Measurements from ENCODE around the gene SLC30A1. TPM values are rescaled to one million over a fixed set of nuclear protein-coding genes. Genes with fewer than 3 reads are reported as not detected.
A peak's percentile ranks its signal among the peaks of the same experiment; 100 is the strongest.

Gene SLC30A1
- total RNA-seq, 1 experiment from 2014 or later, result 6.7 TPM

- H3K36me3 ChIP-seq (ENCODE audit: low read depth, low read length), result no peaks in the 10 kb centered on the region
- BruUV-seq (replicated peaks), result no TSS peak
- H3F3A ChIP-seq (ENCODE audit: low read length, unreplicated experiment), result no peaks in the 10 kb centered on the region
- H3K9ac ChIP-seq (ENCODE audit: low read length), result no peak overlapping the region
- H3K27me3 ChIP-seq (ENCODE audit: low read length), result no peaks in the 10 kb centered on the region
- no peak overlapping the region for H3K4me3 ChIP-seq (ENCODE audit: low read length)
- no peaks in the 10 kb centered on the region for H4K20me1 ChIP-seq (ENCODE audit: low read length)
- H3K4me2 ChIP-seq (ENCODE audit: low read length), result no peak overlapping the region
- no peak overlapping the region for H3K27ac ChIP-seq (ENCODE audit: low read length)
- H3K4me1 ChIP-seq (ENCODE audit: insufficient read depth, low read length), result peaks cover 5% of the 10 kb centered on the region
- TF ChIP-seq EZH2phosphoT487 (IDR thresholded peaks at IDR 0.05; ENCODE audit: borderline replicate concordance, low read length) (no peak), CTCF (conservative IDR thresholded peaks at IDR 0.05; ENCODE audit: low read depth, low read length) (no peak), EZH2 (IDR thresholded peaks at IDR 0.05; ENCODE audit: low read length, unreplicated experiment) (no peak)
- H3K79me2 ChIP-seq (ENCODE audit: low read length), result no peaks in the 10 kb centered on the region
- POLR2A ChIA-PET (ENCODE audit: unreplicated experiment), result no interaction called here
- DNase-seq (peak; percentile 39), ATAC-seq (peak; percentile 80)
- peak overlapping the region; percentile 70 for H2AFZ ChIP-seq (ENCODE audit: low read length)
- CTCF ChIA-PET, result no interaction called here
- intact Hi-C loops (cut with micrococcal nuclease), result no loop called here
- H3K9me2 ChIP-seq (replicated peaks; ENCODE audit: low read length), result no peaks in the 10 kb centered on the region
- H3K9me3 ChIP-seq (ENCODE audit: low read length), result no peaks in the 10 kb centered on the region
Observed at GRCh38 chr1:211613108-211613947, 34.4 kb upstream of the SLC30A1 start.

- intact Hi-C loops (cut with micrococcal nuclease), result no loop called here
- POLR2A ChIA-PET (ENCODE audit: unreplicated experiment), result no interaction called here
- Histone ChIP-seq H3K9me3 (ENCODE audit: low read length) (no peaks in the 10 kb centered on the region), H3K9ac (ENCODE audit: low read length) (no peak overlapping the region), H4K20me1 (ENCODE audit: low read length) (no peaks in the 10 kb centered on the region), H3F3A (ENCODE audit: low read length, unreplicated experiment) (no peaks in the 10 kb centered on the region), H3K79me2 (ENCODE audit: low read length) (no peaks in the 10 kb centered on the region), H2AFZ (ENCODE audit: low read length) (peak overlapping the region; percentile 70; the same call in 1 of the 2 replicates), H3K27ac (ENCODE audit: low read length) (no peak overlapping the region), H3K9me2 (replicated peaks; ENCODE audit: low read length) (no peaks in the 10 kb centered on the region), H3K4me1 (ENCODE audit: insufficient read depth, low read length) (peaks cover 5% of the 10 kb centered on the region), H3K4me3 (ENCODE audit: low read length) (no peak overlapping the region), H3K4me2 (ENCODE audit: low read length) (no peak overlapping the region), H3K36me3 (ENCODE audit: low read depth, low read length) (no peaks in the 10 kb centered on the region), H3K27me3 (ENCODE audit: low read length) (no peaks in the 10 kb centered on the region)
- TF ChIP-seq CTCF (conservative IDR thresholded peaks at IDR 0.05; ENCODE audit: low read depth, low read length) (no peak), EZH2phosphoT487 (IDR thresholded peaks at IDR 0.05; ENCODE audit: borderline replicate concordance, low read length) (no peak), EZH2 (IDR thresholded peaks at IDR 0.05; ENCODE audit: low read length, unreplicated experiment) (no peak)
- DNase-seq (no peak), ATAC-seq (no peak)
- no TSS peak for BruUV-seq (replicated peaks)
- CTCF ChIA-PET, result no interaction called here
Observed at GRCh38 chr1:211612786-211613107, 33.8 kb upstream of the SLC30A1 start.

GRCh38 chr1:211611818-211612217, 32.9 kb upstream of the SLC30A1 start:
- CTCF ChIA-PET, result no interaction called here
- no TSS peak for BruUV-seq (replicated peaks)
- Histone ChIP-seq H3K4me2 (ENCODE audit: low read length) (no peak overlapping the region), H3K4me3 (ENCODE audit: low read length) (no peak overlapping the region), H3F3A (ENCODE audit: low read length, unreplicated experiment) (no peaks in the 10 kb centered on the region), H3K4me1 (ENCODE audit: insufficient read depth, low read length) (peaks cover 5% of the 10 kb centered on the region), H3K36me3 (ENCODE audit: low read depth, low read length) (no peaks in the 10 kb centered on the region), H4K20me1 (ENCODE audit: low read length) (no peaks in the 10 kb centered on the region), H3K9me2 (replicated peaks; ENCODE audit: low read length) (no peaks in the 10 kb centered on the region), H3K9ac (ENCODE audit: low read length) (no peak overlapping the region), H3K27ac (ENCODE audit: low read length) (no peak overlapping the region), H3K79me2 (ENCODE audit: low read length) (no peaks in the 10 kb centered on the region), H3K27me3 (ENCODE audit: low read length) (no peaks in the 10 kb centered on the region), H3K9me3 (ENCODE audit: low read length) (no peaks in the 10 kb centered on the region), H2AFZ (ENCODE audit: low read length) (peak overlapping the region; percentile 16; the same call in 1 of the 2 replicates)
- intact Hi-C loops (cut with micrococcal nuclease), result no loop called here
- POLR2A ChIA-PET (ENCODE audit: unreplicated experiment), result no interaction called here
- no peak for ATAC-seq
- no peak for TF ChIP-seq EZH2phosphoT487 (IDR thresholded peaks at IDR 0.05; ENCODE audit: borderline replicate concordance, low read length)
- TF ChIP-seq CTCF (conservative IDR thresholded peaks at IDR 0.05; ENCODE audit: low read depth, low read length), result no peak
- no peak for TF ChIP-seq EZH2 (IDR thresholded peaks at IDR 0.05; ENCODE audit: low read length, unreplicated experiment)
- DNase-seq, result no peak

Measured in PC-3 (cell line).